ENCODE results near the gene CCDC146.
"Not testable (repeated sequence)": the region's sequence is repeated elsewhere in the genome, so short reads cannot be mapped to it uniquely, and the experiment has no call there.

CCDC146 gene

DNA sequence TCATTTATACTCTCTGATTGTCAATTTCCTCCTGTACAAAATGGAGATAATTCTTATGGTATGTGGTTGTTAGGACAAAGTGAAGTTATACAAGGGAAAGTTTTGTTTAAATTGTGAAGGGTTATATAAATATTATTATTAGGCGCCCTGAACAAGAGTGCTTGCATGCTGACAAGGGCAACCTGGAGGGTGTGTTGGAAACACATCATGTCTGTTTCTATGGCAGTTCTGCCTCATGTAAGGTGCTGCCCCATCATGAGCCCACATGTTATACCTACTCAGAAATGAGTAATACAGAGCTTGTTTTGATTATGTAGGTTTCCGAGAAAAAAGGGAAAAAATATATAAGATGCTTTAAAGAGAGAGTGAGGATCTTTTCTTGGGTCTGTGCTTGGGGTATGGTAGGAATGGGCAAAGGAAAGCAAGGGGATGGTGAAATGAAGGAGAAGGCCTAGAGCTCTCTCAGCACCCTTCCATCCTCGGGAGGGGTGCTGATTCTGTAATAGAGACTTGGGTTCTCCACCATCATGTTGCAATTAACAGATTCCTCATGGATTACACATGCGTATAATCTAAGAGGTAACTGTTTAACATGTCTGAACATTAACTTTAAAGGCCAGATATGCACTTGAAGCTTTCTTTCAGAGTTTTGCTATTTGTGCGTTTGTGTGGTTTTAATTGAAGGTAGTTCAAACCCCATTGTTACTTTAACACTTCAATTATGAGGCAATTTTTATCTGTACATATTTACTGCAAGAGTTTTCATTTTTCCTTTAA lies 33.4 kb downstream of the CCDC146 start:
- not testable (repeated sequence) for DNase-seq

DNA sequence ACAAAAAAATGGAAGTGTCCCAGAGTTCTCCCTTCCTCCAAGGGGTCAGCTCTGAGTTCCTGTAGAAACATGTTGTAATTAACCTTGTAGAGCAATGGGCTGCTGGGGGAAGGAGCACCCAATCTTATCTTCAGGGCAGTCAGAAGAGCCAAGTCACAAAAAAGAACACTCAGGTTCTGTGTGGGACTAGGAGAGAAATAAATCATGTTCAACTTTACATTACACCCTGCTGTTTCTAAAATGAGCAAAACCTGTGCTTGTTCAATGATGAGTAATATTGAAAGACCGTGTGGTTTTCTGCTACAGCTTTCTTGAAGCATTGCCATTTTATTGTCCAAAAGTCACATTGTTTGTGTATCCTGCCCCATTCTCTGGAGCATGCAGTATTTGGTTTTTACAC lies 34.6 kb downstream of the CCDC146 start:
- DNase-seq = not testable (repeated sequence)

DNA sequence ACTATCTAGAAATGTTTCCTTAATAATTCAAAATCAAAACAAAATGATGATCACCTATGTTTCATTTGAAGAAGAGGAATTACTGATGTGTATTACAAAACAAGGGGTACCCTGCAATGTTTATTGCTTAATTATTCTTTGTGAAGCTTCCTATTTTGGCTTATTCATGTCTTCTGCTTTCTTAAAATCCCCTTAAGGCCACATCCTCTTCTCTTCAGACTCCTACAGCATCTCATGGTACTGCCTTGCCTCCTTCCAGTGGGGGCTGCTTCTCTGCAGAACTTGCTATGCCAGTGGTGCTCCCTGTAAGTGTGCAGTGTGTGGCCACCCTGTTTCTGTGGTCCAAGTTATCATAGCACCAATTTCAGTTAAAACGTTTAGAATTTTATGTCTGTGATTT lies 35.0 kb downstream of the CCDC146 start:
- peak; percentile 81 for DNase-seq

DNA sequence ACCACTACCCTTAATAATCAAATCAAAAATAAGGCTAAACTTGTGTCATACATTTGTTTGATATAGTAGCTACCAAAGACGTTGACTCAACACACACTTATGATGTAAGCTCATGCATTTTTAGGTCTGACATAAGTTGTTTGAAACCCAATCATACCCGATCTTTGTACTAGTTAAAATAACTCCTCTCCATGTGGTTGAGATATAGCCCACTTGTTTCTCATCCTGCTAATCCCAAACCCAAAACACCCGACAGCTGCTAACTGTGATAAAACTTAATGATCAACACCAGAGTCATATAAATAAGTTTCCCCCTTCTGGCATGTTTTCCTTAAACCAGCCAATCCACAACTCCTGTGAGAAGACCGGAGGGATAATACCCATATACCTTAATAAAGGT lies 48.7 kb downstream of the CCDC146 start:
- not testable (repeated sequence) for DNase-seq

DNA sequence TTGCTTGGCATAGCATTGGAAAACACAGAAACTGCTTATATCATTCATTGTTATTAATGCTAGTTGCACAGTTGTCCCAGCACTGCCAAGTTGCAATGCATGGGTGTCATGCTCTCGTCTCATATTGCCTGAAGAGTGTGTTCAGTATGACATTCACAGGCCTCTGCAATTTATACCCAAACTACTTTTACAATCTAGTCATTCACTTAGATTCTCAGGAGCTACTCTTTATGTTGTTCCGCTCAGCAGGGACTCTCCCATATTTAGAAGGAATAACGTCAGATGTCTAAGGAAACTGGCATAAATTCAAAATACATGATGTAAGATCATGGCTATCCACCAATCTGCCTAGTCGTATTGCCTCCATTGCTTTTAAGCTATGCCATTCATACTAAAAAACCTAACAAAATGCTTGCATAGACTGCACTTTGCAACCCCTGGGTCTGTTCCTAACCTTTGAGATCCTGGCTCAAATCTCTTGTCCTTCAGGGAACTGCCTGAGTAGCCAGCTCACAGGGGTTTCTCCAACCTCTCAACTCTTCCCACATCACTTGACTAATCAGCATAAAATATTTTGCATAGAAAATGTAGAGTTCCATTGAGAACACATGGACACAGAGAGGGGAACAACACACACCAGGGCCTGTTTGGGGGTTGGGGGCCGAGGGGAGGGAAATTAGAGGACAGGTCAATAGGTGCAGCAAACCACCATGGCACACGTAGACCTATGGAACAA lies 50.2 kb downstream of the CCDC146 start:
- DNase-seq = not testable (repeated sequence)

DNA sequence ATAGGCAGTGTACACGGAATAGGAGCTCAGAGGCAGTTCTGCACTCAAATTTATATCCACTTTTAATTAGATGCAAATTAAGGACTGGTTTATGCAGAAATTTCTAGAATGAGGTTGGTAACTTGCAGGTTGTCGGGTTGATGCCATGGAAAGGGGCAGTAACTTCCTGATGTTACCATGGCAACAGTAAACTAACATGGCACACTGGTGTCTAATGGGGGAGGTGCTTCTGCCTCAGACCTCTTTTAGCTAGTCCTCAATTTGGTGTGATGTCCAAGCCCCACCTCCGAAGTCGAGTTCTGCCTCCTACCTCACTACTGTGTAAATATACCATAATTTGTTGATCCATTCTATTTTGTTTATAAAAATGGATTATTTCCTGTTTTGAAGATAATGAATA lies 52.0 kb downstream of the CCDC146 start:
- DNase-seq = not testable (repeated sequence)

DNA sequence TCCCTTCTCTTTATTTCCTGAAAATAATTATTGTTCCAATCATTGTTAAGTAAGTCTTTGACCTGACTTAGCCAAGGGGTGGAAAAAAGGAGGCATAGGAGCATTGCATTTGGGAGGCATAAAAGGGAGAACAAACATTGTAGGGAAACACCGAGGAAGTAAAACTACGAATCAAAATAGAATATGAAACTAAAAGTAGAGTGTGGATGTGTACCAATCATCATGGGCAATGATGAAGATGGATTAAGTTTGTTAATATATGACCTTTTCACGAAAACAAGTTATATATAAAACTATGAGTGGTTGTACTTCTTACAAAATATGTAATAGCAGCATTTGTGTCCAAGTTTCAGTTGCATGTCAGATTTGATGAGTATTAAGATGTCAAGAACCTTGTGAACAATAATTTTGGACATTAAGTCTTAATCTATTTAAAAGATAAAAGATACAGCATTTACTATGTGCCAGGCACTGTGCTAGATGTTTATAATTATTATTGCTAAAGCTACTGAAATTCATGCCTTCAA lies 52.9 kb downstream of the CCDC146 start:
- peak; percentile 58 for DNase-seq

DNA sequence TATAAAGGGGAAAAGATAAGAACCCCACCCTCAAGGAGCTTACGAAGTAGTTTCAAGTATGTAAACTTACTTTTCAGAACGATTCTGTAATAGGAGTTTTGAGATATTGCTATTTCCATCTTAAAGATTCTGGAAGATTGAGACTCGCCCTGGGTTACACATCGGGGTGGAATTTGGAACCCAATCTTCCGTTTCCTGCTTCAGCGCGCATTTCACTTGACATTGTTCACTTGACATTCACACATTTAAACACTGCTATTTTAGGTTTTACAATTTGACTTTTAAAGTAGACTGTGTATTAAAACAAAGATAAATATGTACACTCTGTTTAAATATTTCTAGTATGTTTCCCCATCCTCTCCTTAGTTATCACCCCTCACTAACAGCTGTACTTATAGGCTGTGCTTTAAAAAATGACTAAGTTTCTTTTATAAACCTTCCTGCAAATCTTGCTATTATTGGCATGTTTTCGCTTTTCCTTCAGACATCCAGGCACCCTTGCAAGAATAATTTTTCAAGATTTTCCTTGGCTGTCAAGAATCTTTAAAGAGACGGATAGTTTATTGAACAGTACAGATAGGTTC lies 55.0 kb downstream of the CCDC146 start:
- not testable (repeated sequence) for DNase-seq

GRCh38 chr7:77178024-77178423 lies 55.6 kb downstream of the CCDC146 start:
- DNase-seq = not testable (repeated sequence)

GRCh38 chr7:77181015-77181595 lies 58.7 kb downstream of the CCDC146 start:
- DNase-seq = no peak

DNA sequence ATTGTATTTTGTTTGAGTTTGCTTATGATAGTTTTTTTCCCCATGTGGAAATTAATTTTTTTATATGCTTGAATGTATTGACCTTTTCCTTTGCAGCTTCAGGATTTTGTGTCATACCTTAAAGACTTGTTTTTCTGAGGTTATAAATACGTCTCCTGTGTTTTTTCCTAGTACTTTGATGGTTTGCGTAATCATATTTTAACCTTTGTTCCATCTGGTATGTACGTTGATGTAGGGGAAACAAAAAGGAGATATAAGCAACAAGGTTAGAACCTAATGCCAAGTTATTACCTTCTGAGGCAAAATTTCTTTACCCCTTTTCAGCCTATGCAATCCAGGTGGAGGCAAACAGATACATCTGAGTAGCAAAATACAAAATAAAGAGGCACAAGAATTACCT lies 59.3 kb downstream of the CCDC146 start:
- no peak for DNase-seq

- no peak for DNase-seq
These were observed 59.8 kb downstream of the CCDC146 start for GRCh38 chr7:77182261-77182660.

DNA sequence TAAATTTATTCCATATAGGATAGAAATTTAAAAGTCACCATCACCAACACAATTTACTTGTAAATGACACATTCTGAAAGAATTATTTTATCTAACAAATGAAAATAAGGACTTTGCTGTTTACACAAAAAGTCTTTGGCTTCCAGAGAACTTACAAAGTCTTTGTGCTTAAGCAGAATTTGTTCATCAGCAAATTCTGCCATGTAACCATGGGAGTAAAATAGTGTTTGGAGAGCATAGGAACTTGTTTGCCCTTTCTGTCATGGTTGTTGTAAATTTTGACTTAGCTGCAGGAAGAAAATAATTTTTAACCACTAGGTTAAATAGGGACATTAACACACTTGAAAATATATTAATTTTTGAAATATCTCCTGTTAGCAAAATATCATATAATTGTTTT lies 62.0 kb downstream of the CCDC146 start:
- no peak for DNase-seq

DNA sequence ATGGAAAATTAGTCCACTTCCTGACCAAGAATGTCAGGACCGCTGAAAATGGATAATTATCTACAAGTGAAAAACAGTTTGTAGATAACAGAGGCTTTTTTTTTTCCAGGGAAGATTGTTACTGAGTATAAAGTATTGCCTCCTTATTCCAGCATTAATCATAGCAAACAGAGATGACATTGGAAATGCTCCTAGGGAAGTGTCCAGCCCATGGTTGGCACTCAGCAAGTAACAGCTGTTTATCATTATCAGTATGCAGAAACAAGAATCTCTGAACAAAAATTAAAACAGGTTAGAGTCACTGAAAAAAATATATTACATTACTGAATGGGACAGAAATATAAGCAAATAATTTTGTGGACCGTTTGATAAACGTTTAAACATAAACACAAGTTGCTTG lies 62.6 kb downstream of the CCDC146 start:
- no peak for DNase-seq

DNA sequence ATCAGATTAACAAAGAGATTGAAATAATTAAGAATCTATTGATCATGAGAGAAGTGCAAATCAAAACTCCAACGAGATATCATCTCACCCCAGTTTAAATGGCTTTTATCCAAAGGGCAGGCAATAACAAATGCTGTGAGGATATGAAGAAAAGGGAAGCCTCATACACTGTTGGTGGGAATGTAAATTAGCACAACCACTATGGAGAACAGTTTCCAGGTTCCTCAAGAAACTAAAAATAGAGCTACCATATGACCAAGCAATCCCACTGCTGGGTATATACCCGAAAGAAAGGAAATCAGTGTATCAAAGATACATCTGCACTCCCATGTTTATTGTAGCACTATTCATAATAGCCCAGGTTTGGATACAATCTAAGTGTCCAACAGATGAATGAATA lies 63.5 kb downstream of the CCDC146 start:
- DNase-seq = no peak

- peak; percentile 63 for DNase-seq
These were observed 66.5 kb downstream of the CCDC146 start for GRCh38 chr7:77188731-77189437.

- DNase-seq = no peak
These were observed 74.7 kb downstream of the CCDC146 start for GRCh38 chr7:77197141-77197540.

- peak; percentile 80 for DNase-seq
These were observed 76.9 kb downstream of the CCDC146 start, which contains the start of gene FGL2 for GRCh38 chr7:77199013-77199966. TSS of gene FGL2 (minus strand) at chr7:77199819. CDS start at chr7:77199793, 26 bp downstream.

GRCh38 chr7:77200542-77200941 lies 78.1 kb downstream of the CCDC146 start:
- DNase-seq = peak; percentile 33

- no peak for DNase-seq
These were observed 80.1 kb downstream of the CCDC146 start for GRCh38 chr7:77202481-77202976.

DNA sequence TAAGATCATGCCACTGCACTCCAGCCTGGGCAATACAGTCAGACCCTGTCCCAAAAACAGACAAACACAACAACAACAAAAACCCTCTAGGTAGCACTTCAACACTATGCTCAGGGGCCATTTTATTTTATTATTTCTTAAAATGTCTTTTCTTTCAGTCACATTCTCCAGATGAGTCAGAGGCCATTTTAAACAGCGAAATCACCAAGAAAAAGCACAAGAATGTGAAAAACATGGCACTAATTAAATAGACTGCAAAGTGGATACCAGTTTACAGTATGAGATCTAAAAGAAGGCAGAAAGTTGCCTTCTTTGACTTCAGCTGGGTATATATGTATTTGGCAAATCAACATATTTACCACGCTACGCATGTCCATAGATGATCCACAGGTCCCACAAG lies 83.3 kb downstream of the CCDC146 start:
- no peak for DNase-seq

Measured in suppressor macrophage treated with lipopolysaccharide for 4 hours (primary cell).